H1 (cell line): ENCODE results near the gene NFIA. TPM values are rescaled to one million over a fixed set of nuclear protein-coding genes. Genes with fewer than 3 reads are reported as not detected.

Experiments used
- CTCF ChIA-PET: fragments of 300-600 bp; sonication (Branson Sonifier 250); formaldehyde crosslinking; loops from one replicate; lab custom pipeline; 2021; ENCODE audit not compliant: partially characterized antibody; lab: Charles Lee
- POLR2A ChIA-PET: fragments of 300-600 bp; sonication (Branson Sonifier 250); formaldehyde crosslinking; loops from one replicate; lab custom pipeline; 2021; ENCODE audit warnings: inconsistent platforms; ENCODE audit not compliant: partially characterized antibody; lab: Charles Lee
- DNase-seq, 2 experiments: peaks; one replicate each; pipeline versions ENCODE4 v3.0.0 to v3.0.0-alpha.2; 2010 to 2022; ENCODE audit warnings: low spot score in 2 of 2, low read depth in 1 of 2, mixed read lengths in 1 of 2
- FAIRE-seq: peaks from 2 replicates; lab custom pipeline; 2011; peaks lifted over from hg19 to GRCh38; lab: Jason Lieb, UNC
- H2AFZ ChIP-seq: 2 replicates; pipeline ENCODE4 v1.8.1; 2012; ENCODE audit warnings: low read length, inconsistent platforms
- H2AK5ac ChIP-seq: 2 replicates; pipeline ENCODE4 v1.6.1; 2013; ENCODE audit warnings: low read depth, low read length
- H2BK120ac ChIP-seq: replicated peaks from 2 replicates; pipeline ENCODE3; 2013; ENCODE audit warnings: low read depth, low read length, inconsistent platforms
- H2BK12ac ChIP-seq: 2 replicates; pipeline ENCODE4 v1.6.1; 2013; ENCODE audit warnings: low read depth, low read length
- H2BK15ac ChIP-seq: 2 replicates; pipeline ENCODE4 v1.6.1; 2013; ENCODE audit warnings: low read length
- H2BK20ac ChIP-seq: 2 replicates; pipeline ENCODE4 v1.6.1; 2013; ENCODE audit warnings: low read length
- H2BK5ac ChIP-seq: 2 replicates; pipeline ENCODE4 v1.6.1; 2013; ENCODE audit warnings: low read depth, low read length
- H3K14ac ChIP-seq: 2 replicates; pipeline ENCODE4 v1.6.1; 2013; ENCODE audit warnings: inconsistent platforms; ENCODE audit not compliant: insufficient read length
- H3K18ac ChIP-seq: 2 replicates; pipeline ENCODE4 v1.6.1; 2013; ENCODE audit warnings: low read length; ENCODE audit errors: extremely low read depth
- H3K23ac ChIP-seq: 2 replicates; pipeline ENCODE4 v1.6.1; 2013; ENCODE audit warnings: inconsistent platforms; ENCODE audit not compliant: insufficient read length
- H3K23me2 ChIP-seq: 2 replicates; pipeline ENCODE4 v1.6.1; 2013; ENCODE audit warnings: low read depth, low read length
- H3K27ac ChIP-seq: 2 replicates; pipeline ENCODE4 v1.6.1; 2011; ENCODE audit warnings: low read depth, low read length, inconsistent platforms
- H3K27me3 ChIP-seq, 4 experiments: replicated peaks in 1 of 4; 1 replicate in 1 of 4; 2 replicates in 3 of 4; pipeline versions ENCODE4 v1.6.1 to v1.8.1; 2011 to 2013; ENCODE audit warnings: low read length in 3 of 4, mild to moderate bottlenecking in 3 of 4, inconsistent platforms in 2 of 4, mixed read lengths in 2 of 4, moderate library complexity in 1 of 4; ENCODE audit not compliant: control insufficient read depth in 3 of 4, insufficient read depth in 3 of 4; ENCODE audit errors: extremely low read depth in 1 of 4
- H3K36me3 ChIP-seq, 4 experiments: 2 replicates each; pipeline versions ENCODE4 v1.6.1 to v1.8.1; 2011 to 2013; ENCODE audit warnings: mild to moderate bottlenecking in 4 of 4, low read length in 3 of 4, moderate library complexity in 2 of 4, control low read depth in 1 of 4, inconsistent platforms in 1 of 4; ENCODE audit not compliant: insufficient read depth in 4 of 4, control insufficient read depth in 2 of 4
- H3K4ac ChIP-seq: replicated peaks from 2 replicates; pipeline ENCODE3; 2013; ENCODE audit warnings: low read length, low read depth, mixed read lengths, inconsistent platforms; ENCODE audit not compliant: insufficient read length
- H3K4me1 ChIP-seq, 4 experiments: replicated peaks in 1 of 4; 1 replicate in 1 of 4; 2 replicates in 3 of 4; pipeline versions ENCODE4 v1.6.1 to v1.8.1; 2011 to 2013; ENCODE audit warnings: low read length in 3 of 4, inconsistent platforms in 2 of 4, mixed read lengths in 1 of 4; ENCODE audit not compliant: insufficient read depth in 4 of 4, control insufficient read depth in 3 of 4
- H3K4me2 ChIP-seq, 2 experiments: 2 replicates each; pipeline versions ENCODE4 v1.6.1 to v1.8.1; 2011 to 2013; ENCODE audit warnings: low read depth in 2 of 2, low read length in 2 of 2, control low read depth in 1 of 2, inconsistent platforms in 1 of 2, mild to moderate bottlenecking in 1 of 2; ENCODE audit not compliant: insufficient read depth in 1 of 2
- H3K4me3 ChIP-seq, 4 experiments: fragments of 200-600, 300-600 bp in 1 of 4; sonication (generic), shearing (Covaris generic), sonication (Bioruptor Twin) in 1 of 4; 2 replicates each; pipeline versions ENCODE4 v1.5.1 to v1.8.1; 2011 to 2016; ENCODE audit warnings: low read length in 4 of 4, low read depth in 3 of 4, control low read depth in 2 of 4, inconsistent platforms in 2 of 4, mild to moderate bottlenecking in 2 of 4, mixed read lengths in 1 of 4, moderate library complexity in 1 of 4; ENCODE audit not compliant: insufficient read depth in 2 of 4; ENCODE audit errors: extremely low read depth in 1 of 4
- H3K56ac ChIP-seq: replicated peaks from 2 replicates; pipeline ENCODE3; 2013; ENCODE audit warnings: low read depth, mild to moderate bottlenecking, mixed read lengths, low read length, inconsistent platforms; ENCODE audit not compliant: insufficient read length
- H3K79me1 ChIP-seq: 2 replicates; pipeline ENCODE4 v1.6.1; 2013; ENCODE audit warnings: low read depth, low read length, control low read depth
- H3K79me2 ChIP-seq, 2 experiments: 2 replicates each; pipeline versions ENCODE4 v1.6.1 to v1.8.1; 2012 to 2013; ENCODE audit warnings: low read length in 2 of 2, mild to moderate bottlenecking in 2 of 2, inconsistent platforms in 1 of 2; ENCODE audit not compliant: insufficient read depth in 2 of 2, control insufficient read depth in 1 of 2
- H3K9ac ChIP-seq, 4 experiments: replicated peaks in 1 of 4; 1 replicate in 1 of 4; 2 replicates in 3 of 4; pipeline versions ENCODE4 v1.6.1 to v1.8.1; 2011 to 2013; ENCODE audit warnings: low read depth in 3 of 4, low read length in 3 of 4, control low read depth in 2 of 4, mild to moderate bottlenecking in 2 of 4, moderate library complexity in 2 of 4, inconsistent platforms in 1 of 4; ENCODE audit errors: extremely low read depth in 1 of 4
- H3K9me3 ChIP-seq, 2 experiments: 2 replicates each; pipeline versions ENCODE4 v1.6.1 to v1.8.1; 2012 to 2013; ENCODE audit warnings: mild to moderate bottlenecking in 2 of 2, moderate library complexity in 2 of 2, control low read depth in 1 of 2, inconsistent platforms in 1 of 2, low read depth in 1 of 2, low read length in 1 of 2, mixed read lengths in 1 of 2; ENCODE audit not compliant: insufficient read depth in 2 of 2
- H4K20me1 ChIP-seq, 2 experiments: replicated peaks in 1 of 2; 2 replicates each; pipeline versions ENCODE3 to v1.8.1; 2011 to 2013; ENCODE audit warnings: inconsistent platforms in 2 of 2, low read length in 2 of 2, mild to moderate bottlenecking in 1 of 2; ENCODE audit not compliant: insufficient read depth in 2 of 2, control insufficient read depth in 1 of 2
- H4K5ac ChIP-seq: 2 replicates; pipeline ENCODE4 v1.6.1; 2013; ENCODE audit warnings: low read length, low read depth, mixed read lengths, inconsistent platforms; ENCODE audit not compliant: insufficient read length
- H4K8ac ChIP-seq: 2 replicates; pipeline ENCODE4 v1.8.0; 2013; ENCODE audit warnings: mild to moderate bottlenecking, moderate library complexity, low read length, inconsistent platforms; ENCODE audit not compliant: insufficient read depth; ENCODE audit errors: extremely low read depth
- H4K91ac ChIP-seq: replicated peaks from 2 replicates; pipeline ENCODE3; 2013; ENCODE audit warnings: low read length, mixed read lengths, inconsistent platforms; ENCODE audit not compliant: insufficient read length
- ATF3 ChIP-seq: IDR thresholded peaks from 2 replicates; pipeline ENCODE4 v1.6.1; 2011; ENCODE audit warnings: low read depth, mild to moderate bottlenecking, low read length; ENCODE audit not compliant: insufficient read depth
- CBX8 ChIP-seq: fragments of 300-800, 300-1000 bp; sonication (generic); IDR thresholded peaks from 2 replicates; pipeline ENCODE4 v1.7.1; 2016; ENCODE audit warnings: low read depth, low read length, borderline replicate concordance
- CEBPB ChIP-seq: IDR thresholded peaks from 2 replicates; pipeline ENCODE4 v1.6.1; 2012; ENCODE audit warnings: low read depth, low read length
- EZH2 ChIP-seq: fragments of 200-600 bp; sonication (generic); IDR thresholded peaks from 2 replicates; pipeline ENCODE4 v1.7.1; 2012; ENCODE audit warnings: low read depth, mild to moderate bottlenecking, moderate library complexity, low read length, inconsistent platforms; ENCODE audit not compliant: severe bottlenecking
- JUN ChIP-seq: IDR thresholded peaks from 2 replicates; pipeline ENCODE4 v1.6.1; 2011; ENCODE audit warnings: low read depth, mild to moderate bottlenecking, improper control_type of control experiment, low read length
- MAFK ChIP-seq: IDR thresholded peaks from 2 replicates; pipeline ENCODE4 v1.6.1; 2012; ENCODE audit warnings: low read depth, mild to moderate bottlenecking, improper control_type of control experiment, low read length
- NANOG ChIP-seq: IDR thresholded peaks from 2 replicates; pipeline ENCODE4 v1.6.1; 2011; ENCODE audit warnings: low read length, low read depth, mild to moderate bottlenecking, inconsistent platforms; ENCODE audit not compliant: insufficient read depth, poor library complexity, severe bottlenecking
- SP2 ChIP-seq: IDR thresholded peaks from 2 replicates; pipeline ENCODE4 v1.6.1; 2012; ENCODE audit warnings: mild to moderate bottlenecking, low read length, inconsistent platforms
- SRF ChIP-seq: IDR thresholded peaks from 2 replicates; pipeline ENCODE4 v1.6.1; 2011; ENCODE audit warnings: mild to moderate bottlenecking, low read depth, low read length, moderate library complexity
- YY1 ChIP-seq: IDR thresholded peaks from 2 replicates; pipeline ENCODE4 v1.6.1; 2011; ENCODE audit warnings: low read depth, mild to moderate bottlenecking, low read length
- WGBS, 2 experiments: shearing (Covaris generic) in 1 of 2; methylation state at CpG; one replicate each; pipeline versions ENCODE4 v1.1.6 to v1.1.7; 2013 to 2015; ENCODE audit warnings: low lambda C conversion rate in 2 of 2, mixed read lengths in 2 of 2, inconsistent platforms in 1 of 2, low coverage in 1 of 2, missing lambda C conversion rate in 1 of 2; ENCODE audit not compliant: insufficient replicate concordance in 2 of 2, insufficient coverage in 1 of 2, insufficient read length in 1 of 2; ENCODE audit errors: extremely low coverage in 1 of 2, missing lambda C conversion rate in 1 of 2; 5-methylcytosine and 5-hydroxymethylcytosine counted together
- polyA plus RNA-seq, 7 experiments: library from polyadenylated mRNA; depleted of rRNA in 3 of 7; stranded (reverse) in 5 of 7; unstranded in 2 of 7; fragments of >200 nt in 5 of 7; fragments of 200-250 nt in 2 of 7; gene quantifications; 1 replicate in 5 of 7; 2 replicates in 1 of 7; 4 replicates in 1 of 7; pipeline versions ENCODE4 v1.2.1 to v1.2.3, GENCODE V29; 2011 to 2013; ENCODE audit warnings: missing spikeins in 2 of 7, mixed read lengths in 2 of 7
- total RNA-seq: library from RNA; stranded (reverse); fragmentation: NEBNext Ultra II Directional; extraction: Animal tissue kit (Norgen Biotek cat#: 25700); gene quantifications from 2 replicates; pipeline ENCODE4 v1.2.1, GENCODE V29; 2021

The NFIA gene
- total and polyA plus RNA-seq, 2 of the 8 experiments (the other 6 are each of a cell fraction or from before 2014, with no cell fraction given), result 1.8 to 2.3 TPM

DNA sequence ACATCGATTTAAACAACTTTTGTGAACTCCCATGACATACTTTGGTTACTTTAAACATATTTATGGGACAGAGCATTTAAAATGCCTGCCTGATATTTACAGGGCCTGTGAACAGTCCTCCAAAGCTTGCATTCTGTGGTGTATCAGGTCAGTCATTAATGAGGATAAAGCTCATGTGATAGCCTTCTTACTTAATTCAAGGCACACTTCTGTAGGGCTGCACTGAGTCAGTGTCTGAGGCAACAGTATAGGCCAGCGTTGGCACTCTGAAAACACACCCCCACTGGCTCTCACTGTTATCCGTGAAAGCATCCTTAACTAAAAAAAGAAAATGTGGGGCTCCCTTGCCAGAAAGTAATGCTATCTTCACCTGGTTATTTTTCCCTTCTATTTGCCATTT lies 200.0 kb downstream of the NFIA start:
- Histone ChIP-seq H2BK15ac (no peak overlapping the region), H2BK20ac (no peak overlapping the region), H3K18ac (no peak overlapping the region), H2BK120ac (no peak overlapping the region), H3K79me2 (no peaks in the 10 kb centered on the region), H4K91ac (no peak overlapping the region), H3K9me3 (no peaks in the 10 kb centered on the region), H3K27me3 (no peaks in the 10 kb centered on the region), H3K36me3 (no peaks in the 10 kb centered on the region), H3K23me2 (no peaks in the 10 kb centered on the region), H3K4me3 (no peak overlapping the region), H3K56ac (no peak overlapping the region), H3K23ac (no peak overlapping the region), H2AFZ (no peak overlapping the region), H4K8ac (no peak overlapping the region), H3K14ac (no peak overlapping the region), H4K5ac (no peak overlapping the region), H3K4me1 (peaks cover 0 to 10% (median 5%) of the 10 kb centered on the region in 4 experiments; a peak in 5 of 7 replicates), H4K20me1 (no peaks in the 10 kb centered on the region), H3K4me2 (no peak overlapping the region), H3K9ac (peak overlapping the region in 1 of 4 experiments; percentile 34; a peak in 1 of 7 replicates), H2BK5ac (no peak overlapping the region), H2BK12ac (no peak overlapping the region), H3K79me1 (no peaks in the 10 kb centered on the region), H2AK5ac (no peak overlapping the region), H3K27ac (no peak overlapping the region), H3K4ac (no peak overlapping the region)
- ChIA-PET CTCF (interaction anchor here (0.7 to 1.5 kb wide), 3 partner anchors 11 to 70 kb away, joined by 3 to 5 read pairs (median 4); no protein-coding TSS in a partner anchor), POLR2A (no interaction called here)
- TF ChIP-seq MAFK (no peak), CBX8 (no peak), EZH2 (no peak), NANOG (no peak), JUN (no peak), YY1 (no peak), SP2 (no peak), CEBPB (no peak), SRF (no peak), ATF3 (no peak)
- DNase-seq (no peak), FAIRE-seq (no peak)
- 77% methylated on average over 3 of the region's 3 CpGs; no CpG with 5 or more reads in 1 of the 2 experiments for WGBS, 2 experiments
